ENCODE data around the gene PMIS2.

The PMIS2 gene

GRCh38 chr19:35636651-35637050 is 50.7 kb downstream of the PMIS2 start:
- no peak for DNase-seq
